HCT116 (cell line): ENCODE data around the gene HAPLN2.

ENCODE experiments used
- JUND ChIP-seq: IDR thresholded peaks from 2 replicates; pipeline ENCODE4 v1.6.1; 2012
- POLR2A ChIP-seq: IDR thresholded peaks from 2 replicates; pipeline ENCODE4 v1.7.0; 2011; ENCODE audit warnings: borderline replicate concordance; ENCODE audit not compliant: insufficient read depth, insufficient read length; ENCODE audit errors: extremely low read depth
- TCF7L2 ChIP-seq: IDR thresholded peaks from 2 replicates; pipeline ENCODE4 v1.7.0; 2011; ENCODE audit warnings: borderline replicate concordance, inconsistent platforms; ENCODE audit not compliant: insufficient read depth, insufficient read length; ENCODE audit errors: extremely low read depth
- YY1 ChIP-seq: IDR thresholded peaks from 2 replicates; pipeline ENCODE4 v1.6.1; 2011; ENCODE audit warnings: low read length, low read depth, moderate library complexity, mild to moderate bottlenecking; ENCODE audit not compliant: insufficient replicate concordance; ENCODE audit errors: extremely low read depth
- TF ChIP-seq, protein P1 (sequence below), 3 experiments: fragments of 200-600 bp in 1 of 3; sonication (generic) in 1 of 3; IDR thresholded peaks in 2 of 3; conservative IDR thresholded peaks in 1 of 3; 2 replicates each; pipeline ENCODE4 v1.5.1; 2012 to 2017; ENCODE audit warnings: low read depth in 2 of 3, low read length in 2 of 3, antibody characterized with exemption in 1 of 3, borderline replicate concordance in 1 of 3, control low read depth in 1 of 3, mild to moderate bottlenecking in 1 of 3, mixed read lengths in 1 of 3, mixed run types in 1 of 3, moderate library complexity in 1 of 3; ENCODE audit not compliant: insufficient read depth in 1 of 3

DNA sequence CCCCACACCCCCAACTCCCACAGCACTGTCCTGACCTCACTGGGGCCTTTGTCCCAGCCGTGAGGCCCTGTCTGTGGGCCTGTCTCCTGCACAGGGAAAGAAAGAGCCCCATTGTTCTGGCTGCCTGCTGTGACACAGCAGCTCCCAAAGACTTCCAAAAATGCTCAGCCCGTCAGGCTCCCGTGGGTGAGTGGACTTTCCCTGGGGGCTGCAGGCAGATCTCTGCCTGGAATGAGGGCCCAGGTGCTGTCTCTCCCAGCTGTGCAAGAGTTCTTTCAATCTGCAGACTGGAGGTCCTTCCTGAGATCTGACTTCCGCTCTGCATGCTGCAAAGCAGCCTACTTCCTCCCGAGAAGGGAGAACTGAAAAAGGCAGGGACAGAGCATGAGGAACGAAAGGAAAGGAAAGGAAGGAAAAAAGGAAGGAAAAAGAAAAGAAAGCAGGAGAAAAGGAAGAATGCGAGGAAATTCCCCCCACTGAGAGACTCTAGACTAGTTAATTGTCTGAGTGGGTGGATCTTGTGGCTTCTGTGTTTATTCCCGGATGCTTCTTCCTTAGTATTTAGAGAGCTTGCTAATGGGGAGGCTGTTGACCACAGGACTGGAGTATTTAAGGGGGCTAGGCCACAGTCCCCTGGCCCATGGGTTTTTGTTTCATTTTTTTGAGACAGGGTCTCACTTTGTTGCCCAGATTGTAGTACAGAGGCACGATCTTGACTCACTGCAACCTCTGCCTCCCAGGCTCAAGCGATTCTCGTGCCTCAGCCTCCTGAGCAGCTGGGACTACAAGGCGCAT, 43.0 kb downstream of the HAPLN2 start:
- no peak for TF ChIP-seq YY1
- TF ChIP-seq, protein P1, sequence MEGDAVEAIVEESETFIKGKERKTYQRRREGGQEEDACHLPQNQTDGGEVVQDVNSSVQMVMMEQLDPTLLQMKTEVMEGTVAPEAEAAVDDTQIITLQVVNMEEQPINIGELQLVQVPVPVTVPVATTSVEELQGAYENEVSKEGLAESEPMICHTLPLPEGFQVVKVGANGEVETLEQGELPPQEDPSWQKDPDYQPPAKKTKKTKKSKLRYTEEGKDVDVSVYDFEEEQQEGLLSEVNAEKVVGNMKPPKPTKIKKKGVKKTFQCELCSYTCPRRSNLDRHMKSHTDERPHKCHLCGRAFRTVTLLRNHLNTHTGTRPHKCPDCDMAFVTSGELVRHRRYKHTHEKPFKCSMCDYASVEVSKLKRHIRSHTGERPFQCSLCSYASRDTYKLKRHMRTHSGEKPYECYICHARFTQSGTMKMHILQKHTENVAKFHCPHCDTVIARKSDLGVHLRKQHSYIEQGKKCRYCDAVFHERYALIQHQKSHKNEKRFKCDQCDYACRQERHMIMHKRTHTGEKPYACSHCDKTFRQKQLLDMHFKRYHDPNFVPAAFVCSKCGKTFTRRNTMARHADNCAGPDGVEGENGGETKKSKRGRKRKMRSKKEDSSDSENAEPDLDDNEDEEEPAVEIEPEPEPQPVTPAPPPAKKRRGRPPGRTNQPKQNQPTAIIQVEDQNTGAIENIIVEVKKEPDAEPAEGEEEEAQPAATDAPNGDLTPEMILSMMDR (IDR thresholded peaks at IDR 0.05 in 2 of 3, conservative IDR thresholded peaks at IDR 0.05 in 1 of 3; ENCODE audit: borderline replicate concordance in 1 of 3, insufficient read depth in 1 of 3, low read depth in 2 of 3, low read length in 2 of 3) = no peak
- TF ChIP-seq TCF7L2 = no peak
- no peak for TF ChIP-seq JUND
- TF ChIP-seq POLR2A = no peak
